ENCODE measurements around the gene SRSF7.

SRSF7 gene

GRCh38 chr2:38778687-38779082 lies 27.5 kb upstream of the SRSF7 start:
- Histone ChIP-seq H3K4me2 (ENCODE audit: insufficient read depth, low read length) (peak overlapping the region; percentile 90), H3K9me3 (ENCODE audit: insufficient read depth, low read length, severe bottlenecking) (no peaks in the 10 kb centered on the region), H3K36me3 (ENCODE audit: insufficient read depth, low read length) (peaks cover 17% of the 10 kb centered on the region), H4K20me1 (ENCODE audit: insufficient read depth, low read length) (no peaks in the 10 kb centered on the region), H3K4me1 (ENCODE audit: insufficient read depth, low read length) (peaks cover 14% of the 10 kb centered on the region), H3K27ac (ENCODE audit: low read length) (peak overlapping the region; percentile 74), H3K4me3 (ENCODE audit: low read depth in 1 of 2, low read length in 2 of 2) (peak overlapping the region; percentile 63 to 71; a peak in 3 of 4 replicates), H2AFZ (ENCODE audit: low read depth, low read length) (peak overlapping the region; percentile 80), H3K9ac (ENCODE audit: low read depth, low read length) (peak overlapping the region; percentile 66), H3K79me2 (ENCODE audit: insufficient read depth, low read length) (peaks cover 14% of the 10 kb centered on the region), H3K27me3 (ENCODE audit: insufficient read depth, low read length, poor library complexity) (no peaks in the 10 kb centered on the region)
- no peak for DNase-seq
- ATAC-seq (ENCODE audit: insufficient read depth, low read depth): no peak
- TF ChIP-seq, protein P1, sequence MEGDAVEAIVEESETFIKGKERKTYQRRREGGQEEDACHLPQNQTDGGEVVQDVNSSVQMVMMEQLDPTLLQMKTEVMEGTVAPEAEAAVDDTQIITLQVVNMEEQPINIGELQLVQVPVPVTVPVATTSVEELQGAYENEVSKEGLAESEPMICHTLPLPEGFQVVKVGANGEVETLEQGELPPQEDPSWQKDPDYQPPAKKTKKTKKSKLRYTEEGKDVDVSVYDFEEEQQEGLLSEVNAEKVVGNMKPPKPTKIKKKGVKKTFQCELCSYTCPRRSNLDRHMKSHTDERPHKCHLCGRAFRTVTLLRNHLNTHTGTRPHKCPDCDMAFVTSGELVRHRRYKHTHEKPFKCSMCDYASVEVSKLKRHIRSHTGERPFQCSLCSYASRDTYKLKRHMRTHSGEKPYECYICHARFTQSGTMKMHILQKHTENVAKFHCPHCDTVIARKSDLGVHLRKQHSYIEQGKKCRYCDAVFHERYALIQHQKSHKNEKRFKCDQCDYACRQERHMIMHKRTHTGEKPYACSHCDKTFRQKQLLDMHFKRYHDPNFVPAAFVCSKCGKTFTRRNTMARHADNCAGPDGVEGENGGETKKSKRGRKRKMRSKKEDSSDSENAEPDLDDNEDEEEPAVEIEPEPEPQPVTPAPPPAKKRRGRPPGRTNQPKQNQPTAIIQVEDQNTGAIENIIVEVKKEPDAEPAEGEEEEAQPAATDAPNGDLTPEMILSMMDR (IDR thresholded peaks at IDR 0.05; ENCODE audit: borderline replicate concordance, extremely low read depth, low read length, poor library complexity, severe bottlenecking): no peak
- TF ChIP-seq EZH2 (IDR thresholded peaks at IDR 0.05; ENCODE audit: borderline replicate concordance, low read depth, low read length, severe bottlenecking): no peak

DNA sequence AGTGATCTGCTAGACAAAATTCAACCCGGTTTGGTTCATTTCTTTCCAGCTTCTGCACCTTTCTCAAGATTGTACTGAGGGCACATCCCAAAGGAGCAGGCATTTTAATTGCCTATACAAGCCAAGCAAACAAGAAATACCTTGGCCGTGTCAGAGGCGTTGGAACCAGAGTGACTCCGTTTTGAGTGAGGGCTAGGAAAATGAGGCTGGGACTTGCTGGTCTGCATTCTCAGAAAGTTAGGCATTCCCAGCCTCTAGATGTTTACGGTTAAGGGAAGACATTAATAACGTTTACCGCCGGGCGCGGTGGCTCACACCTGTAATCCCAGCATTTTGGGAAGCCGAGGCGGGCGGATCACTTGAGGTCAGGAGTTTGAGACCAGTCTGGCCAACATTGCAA lies 25.4 kb upstream of the SRSF7 start:
- Histone ChIP-seq H3K9ac (ENCODE audit: low read depth, low read length) (no peak overlapping the region), H3K4me2 (ENCODE audit: insufficient read depth, low read length) (no peak overlapping the region), H4K20me1 (ENCODE audit: insufficient read depth, low read length) (no peaks in the 10 kb centered on the region), H3K4me1 (ENCODE audit: insufficient read depth, low read length) (peaks cover 14% of the 10 kb centered on the region), H3K79me2 (ENCODE audit: insufficient read depth, low read length) (peaks cover 14% of the 10 kb centered on the region), H3K27me3 (ENCODE audit: insufficient read depth, low read length, poor library complexity) (no peaks in the 10 kb centered on the region), H3K36me3 (ENCODE audit: insufficient read depth, low read length) (peaks cover 12% of the 10 kb centered on the region), H3K4me3 (ENCODE audit: low read depth in 1 of 2, low read length in 2 of 2) (no peak overlapping the region), H3K9me3 (ENCODE audit: insufficient read depth, low read length, severe bottlenecking) (no peaks in the 10 kb centered on the region), H3K27ac (ENCODE audit: low read length) (no peak overlapping the region), H2AFZ (ENCODE audit: low read depth, low read length) (no peak overlapping the region; the same call in 1 of the 2 replicates)
- TF ChIP-seq, protein P1 (IDR thresholded peaks at IDR 0.05; ENCODE audit: borderline replicate concordance, extremely low read depth, low read length, poor library complexity, severe bottlenecking): no peak
- no peak for ATAC-seq (ENCODE audit: insufficient read depth, low read depth)
- no peak for DNase-seq

DNA sequence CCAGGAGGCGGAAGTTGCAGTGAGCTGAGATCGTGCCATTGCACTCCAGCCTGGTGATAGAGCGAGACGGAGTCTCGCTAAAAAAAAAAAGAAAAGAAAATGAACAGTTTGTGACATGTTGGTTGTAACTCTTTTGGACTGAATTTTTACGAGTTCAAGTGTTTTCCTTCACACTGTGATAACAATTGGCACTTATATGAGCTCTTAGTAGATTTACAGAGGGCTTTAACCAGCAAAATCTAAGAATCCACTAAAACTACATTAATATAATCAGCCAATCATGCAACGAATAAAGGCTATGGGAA lies 24.7 kb upstream of the SRSF7 start:
- no peaks in the 10 kb centered on the region for H3K9me3 ChIP-seq (ENCODE audit: insufficient read depth, low read length, severe bottlenecking)
- peaks cover 14% of the 10 kb centered on the region for H3K4me1 ChIP-seq (ENCODE audit: insufficient read depth, low read length)
- H3K9ac ChIP-seq (ENCODE audit: low read depth, low read length): no peak overlapping the region
- H3K4me2 ChIP-seq (ENCODE audit: insufficient read depth, low read length): no peak overlapping the region
- no peak overlapping the region for H3K4me3 ChIP-seq (ENCODE audit: low read depth in 1 of 2, low read length in 2 of 2)
- no peak for ATAC-seq (ENCODE audit: insufficient read depth, low read depth)
- H2AFZ ChIP-seq (ENCODE audit: low read depth, low read length): no peak overlapping the region
- H3K36me3 ChIP-seq (ENCODE audit: insufficient read depth, low read length): peaks cover 6% of the 10 kb centered on the region
- no peak for TF ChIP-seq EZH2 (IDR thresholded peaks at IDR 0.05; ENCODE audit: borderline replicate concordance, low read depth, low read length, severe bottlenecking)
- TF ChIP-seq, protein P1 (IDR thresholded peaks at IDR 0.05; ENCODE audit: borderline replicate concordance, extremely low read depth, low read length, poor library complexity, severe bottlenecking): no peak
- H4K20me1 ChIP-seq (ENCODE audit: insufficient read depth, low read length): no peaks in the 10 kb centered on the region
- no peaks in the 10 kb centered on the region for H3K27me3 ChIP-seq (ENCODE audit: insufficient read depth, low read length, poor library complexity)
- no peak overlapping the region for H3K27ac ChIP-seq (ENCODE audit: low read length)
- H3K79me2 ChIP-seq (ENCODE audit: insufficient read depth, low read length): peaks cover 14% of the 10 kb centered on the region
- DNase-seq: no peak

Data from DND-41 (cell line).